Right lung (tissue), 5 donors: ENCODE measurements around the gene TBXAS1. TPM values are rescaled to one million over a fixed set of nuclear protein-coding genes. Genes with fewer than 3 reads are reported as not detected.

Source experiments
- DNase-seq, 2 donors: peaks; one replicate each; pipeline ENCODE4 v3.0.0-alpha.2; 2013
- polyA plus RNA-seq, 5 donors: library from polyadenylated mRNA; unstranded; fragments of 120-200 nt; gene quantifications; one replicate each; pipeline versions ENCODE4 v1.2.1 to v1.2.3, GENCODE V29; 2013; ENCODE audit warnings: inconsistent platforms in 1 of 5, low replicate concordance in 1 of 5; ENCODE audit not compliant: insufficient read length in 5 of 5, insufficient read depth in 1 of 5

The TBXAS1 gene
- polyA plus RNA-seq, 5 donors, result 6.9 to 9.8 (median 9.0) TPM

- DNase-seq, result no peak
Measured at GRCh38 chr7:140021603-140022002, 192.5 kb downstream of the TBXAS1 start.

- DNase-seq, result no peak
Measured at GRCh38 chr7:140022582-140023211, 193.6 kb downstream of the TBXAS1 start.

- no peak for DNase-seq
Measured at GRCh38 chr7:140023728-140024127, 194.7 kb downstream of the TBXAS1 start.

- no peak for DNase-seq
Measured at GRCh38 chr7:140024585-140024984, 195.5 kb downstream of the TBXAS1 start.

- no peak for DNase-seq
Measured at GRCh38 chr7:140025241-140025640, 196.2 kb downstream of the TBXAS1 start.

- DNase-seq, result no peak
Measured at GRCh38 chr7:140025814-140026433, 196.9 kb downstream of the TBXAS1 start.

- DNase-seq, result no peak
Measured at GRCh38 chr7:140026935-140027334, 197.9 kb downstream of the TBXAS1 start.

- no peak for DNase-seq
Measured at GRCh38 chr7:140027858-140028257, 198.8 kb downstream of the TBXAS1 start.

GRCh38 chr7:140028311-140028710, 199.2 kb downstream of the TBXAS1 start:
- DNase-seq, result no peak

GRCh38 chr7:140029072-140029471, 200.0 kb downstream of the TBXAS1 start:
- DNase-seq, result no peak

GRCh38 chr7:140031364-140031763, 202.3 kb downstream of the TBXAS1 start:
- no peak for DNase-seq

- no peak for DNase-seq
Measured at GRCh38 chr7:140033036-140033435, 204.0 kb downstream of the TBXAS1 start.

- no peak for DNase-seq
Measured at GRCh38 chr7:140033779-140034363, 204.8 kb downstream of the TBXAS1 start.

- no peak for DNase-seq
Measured at GRCh38 chr7:140034421-140034820, 205.4 kb downstream of the TBXAS1 start.

- DNase-seq, result no peak
Measured at GRCh38 chr7:140035400-140036223, 206.5 kb downstream of the TBXAS1 start.

GRCh38 chr7:140036224-140036962, 207.3 kb downstream of the TBXAS1 start:
- DNase-seq, result no peak

GRCh38 chr7:140039066-140039465, 210.0 kb downstream of the TBXAS1 start:
- DNase-seq, result no peak

GRCh38 chr7:140039896-140040295, 210.8 kb downstream of the TBXAS1 start:
- DNase-seq, result no peak

GRCh38 chr7:140041659-140042385, 212.8 kb downstream of the TBXAS1 start:
- DNase-seq, result no peak

- DNase-seq, result no peak
Measured at GRCh38 chr7:140042386-140042670, 213.3 kb downstream of the TBXAS1 start.

GRCh38 chr7:140044251-140044650, 215.2 kb downstream of the TBXAS1 start:
- DNase-seq, result no peak
